Measurements from ENCODE around the gene ADCY7.

GRCh38 chr16:50323335-50324011 is 57.1 kb downstream of the ADCY7 start:
- TF ChIP-seq CTCF (IDR thresholded peaks at IDR 0.05) (no peak), POLR2A (IDR thresholded peaks at IDR 0.05) (no peak)

Data from ovary (tissue), 3 donors.